ENCODE measurements around the gene VWA8. TPM values are rescaled to one million over a fixed set of nuclear protein-coding genes. Genes with fewer than 3 reads are reported as not detected.

VWA8 gene
- total and polyA plus RNA-seq, 2 of the 13 experiments (the other 11 are each of a cell fraction or from before 2014, with no cell fraction given), result 9.1 to 17.3 TPM

DNA sequence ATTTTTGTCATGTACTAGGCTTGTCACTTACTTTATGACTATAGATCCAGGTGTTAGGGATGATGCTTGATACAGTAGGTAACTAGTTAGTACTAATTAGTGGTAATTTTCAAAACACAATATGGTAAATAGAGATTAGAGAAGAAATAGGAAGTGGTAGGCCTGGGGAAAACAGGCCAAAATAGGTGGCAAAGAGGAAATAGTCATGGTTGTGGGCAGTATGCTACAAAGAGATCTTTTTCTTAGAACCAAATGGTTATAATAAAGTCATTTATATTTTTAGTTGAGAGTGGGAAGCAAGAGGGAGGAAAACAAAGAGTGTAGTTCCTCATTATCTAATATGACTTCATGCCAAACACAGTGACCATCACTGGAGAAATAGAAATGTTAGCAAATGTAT, 9.1 kb upstream of the VWA8 start:
- Histone ChIP-seq H2AFZ (ENCODE audit: low read length) (no peak overlapping the region), H3K4me1 (ENCODE audit: insufficient read depth, low read length) (peaks cover 41% of the 10 kb centered on the region), H3K36me3 (replicated peaks in 1 of 2; ENCODE audit: control insufficient read depth in 1 of 2, insufficient read depth in 2 of 2, low read length in 2 of 2) (no peaks in the 10 kb centered on the region), H3K79me2 (ENCODE audit: insufficient read depth, low read length) (no peaks in the 10 kb centered on the region), H3K9ac (ENCODE audit: insufficient read depth, low read depth, low read length) (no peak overlapping the region), H3K4me3 (replicated peaks in 1 of 3; ENCODE audit: insufficient read depth in 1 of 3, low read depth in 2 of 3, low read length in 3 of 3) (no peak overlapping the region), H4K20me1 (ENCODE audit: insufficient read depth, low read length) (no peaks in the 10 kb centered on the region), H3K4me2 (ENCODE audit: low read depth, low read length) (no peak overlapping the region), H3K27me3 (ENCODE audit: control insufficient read depth in 1 of 2, insufficient read depth in 2 of 2, low read length in 2 of 2) (no peaks in the 10 kb centered on the region), H3K9me3 (ENCODE audit: low read length) (no peaks in the 10 kb centered on the region), H3K27ac (ENCODE audit: extremely low read length, insufficient read depth, low read length) (no peak overlapping the region)
- no peak for FAIRE-seq
- no TSS peak for BruUV-seq (replicated peaks)
- intact Hi-C loops (cut with micrococcal nuclease; ENCODE audit: unreplicated experiment) (loop anchor here (5.0 kb wide), 1 partner anchor 77 kb away; the partner anchor contains the start of gene DGKH), in situ Hi-C loops (cut with HindIII; ENCODE audit: extremely low pct_ligation_motif_present, low pct_unique_long_range_greater_than_20kb) (no loop called here)
- ChIA-PET CTCF (ENCODE audit: low intra/inter-chr PET ratio, low total read pairs) (no interaction called here), POLR2A (no interaction called here)
- no peak for DNase-seq (ENCODE audit: low spot score)
- ATAC-seq, result no peak
- TF ChIP-seq AKAP8 (CRISPR knock-in tag; IDR thresholded peaks at IDR 0.05) (no peak), GFI1 (CRISPR knock-in tag; IDR thresholded peaks at IDR 0.05; ENCODE audit: borderline replicate concordance) (no peak), ZNF10 (CRISPR knock-in tag; IDR thresholded peaks at IDR 0.05; ENCODE audit: borderline replicate concordance, low read depth) (no peak), TEAD2 (CRISPR knock-in tag; IDR thresholded peaks at IDR 0.05) (no peak), ZNF431 (CRISPR knock-in tag; IDR thresholded peaks at IDR 0.05; ENCODE audit: borderline replicate concordance, low read depth) (no peak), ZNF460 (CRISPR knock-in tag; IDR thresholded peaks at IDR 0.05; ENCODE audit: borderline replicate concordance) (no peak), ZNF780A (CRISPR knock-in tag; IDR thresholded peaks at IDR 0.05) (no peak), MYNN (CRISPR knock-in tag; IDR thresholded peaks at IDR 0.05; ENCODE audit: low read depth) (no peak), JARID2 (CRISPR knock-in tag; IDR thresholded peaks at IDR 0.05; ENCODE audit: insufficient replicate concordance) (no peak), ZNF556 (CRISPR knock-in tag; IDR thresholded peaks at IDR 0.05; ENCODE audit: borderline replicate concordance) (no peak), BHLHE40 (IDR thresholded peaks at IDR 0.05; ENCODE audit: low read length) (no peak), MEF2D (CRISPR knock-in tag; IDR thresholded peaks at IDR 0.05) (no peak), CREB1 (IDR thresholded peaks at IDR 0.05) (no peak), CREB1 (CRISPR knock-in tag; IDR thresholded peaks at IDR 0.05) (no peak), ZSCAN5A (CRISPR knock-in tag; IDR thresholded peaks at IDR 0.05; ENCODE audit: borderline replicate concordance) (no peak), ARID3A (IDR thresholded peaks at IDR 0.05; ENCODE audit: low read depth, low read length) (no peak), PHF20 (CRISPR knock-in tag; IDR thresholded peaks at IDR 0.05) (no peak), ZNF879 (CRISPR knock-in tag; IDR thresholded peaks at IDR 0.05) (no peak)
- TF ChIP-seq, protein P1, sequence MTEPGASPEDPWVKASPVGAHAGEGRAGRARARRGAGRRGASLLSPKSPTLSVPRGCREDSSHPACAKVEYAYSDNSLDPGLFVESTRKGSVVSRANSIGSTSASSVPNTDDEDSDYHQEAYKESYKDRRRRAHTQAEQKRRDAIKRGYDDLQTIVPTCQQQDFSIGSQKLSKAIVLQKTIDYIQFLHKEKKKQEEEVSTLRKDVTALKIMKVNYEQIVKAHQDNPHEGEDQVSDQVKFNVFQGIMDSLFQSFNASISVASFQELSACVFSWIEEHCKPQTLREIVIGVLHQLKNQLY (CRISPR knock-in tag; IDR thresholded peaks at IDR 0.05), result no peak
